GM13976 (cell line): Measurements from ENCODE around the gene DTX3L.

Experiments
- DNase-seq: peaks from one replicate; pipeline ENCODE4 v3.0.0; 2012; ENCODE audit warnings: low spot score
- in situ Hi-C: fragments of 300-500 bp; cut with MboI; formaldehyde crosslinking; loops from one replicate; pipeline ENCODE4 v1.12.0; 2022; ENCODE audit warnings: low sequenced_read_pairs, mixed read lengths, inconsistent platforms; ENCODE audit not compliant: unreplicated experiment
- TF ChIP-seq, protein P1 (sequence below): IDR thresholded peaks from 2 replicates; pipeline ENCODE4 v1.5.1; 2012; ENCODE audit warnings: borderline replicate concordance, mild to moderate bottlenecking; ENCODE audit not compliant: insufficient read depth; ENCODE audit errors: extremely low read depth, missing control alignments, control extremely low read depth

The DTX3L gene

GRCh38 chr3:122581622-122582021, 17.5 kb downstream of the DTX3L start:
- no peak for DNase-seq
- TF ChIP-seq, protein P1, sequence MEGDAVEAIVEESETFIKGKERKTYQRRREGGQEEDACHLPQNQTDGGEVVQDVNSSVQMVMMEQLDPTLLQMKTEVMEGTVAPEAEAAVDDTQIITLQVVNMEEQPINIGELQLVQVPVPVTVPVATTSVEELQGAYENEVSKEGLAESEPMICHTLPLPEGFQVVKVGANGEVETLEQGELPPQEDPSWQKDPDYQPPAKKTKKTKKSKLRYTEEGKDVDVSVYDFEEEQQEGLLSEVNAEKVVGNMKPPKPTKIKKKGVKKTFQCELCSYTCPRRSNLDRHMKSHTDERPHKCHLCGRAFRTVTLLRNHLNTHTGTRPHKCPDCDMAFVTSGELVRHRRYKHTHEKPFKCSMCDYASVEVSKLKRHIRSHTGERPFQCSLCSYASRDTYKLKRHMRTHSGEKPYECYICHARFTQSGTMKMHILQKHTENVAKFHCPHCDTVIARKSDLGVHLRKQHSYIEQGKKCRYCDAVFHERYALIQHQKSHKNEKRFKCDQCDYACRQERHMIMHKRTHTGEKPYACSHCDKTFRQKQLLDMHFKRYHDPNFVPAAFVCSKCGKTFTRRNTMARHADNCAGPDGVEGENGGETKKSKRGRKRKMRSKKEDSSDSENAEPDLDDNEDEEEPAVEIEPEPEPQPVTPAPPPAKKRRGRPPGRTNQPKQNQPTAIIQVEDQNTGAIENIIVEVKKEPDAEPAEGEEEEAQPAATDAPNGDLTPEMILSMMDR = no peak
- in situ Hi-C loops = no loop called here

DNA sequence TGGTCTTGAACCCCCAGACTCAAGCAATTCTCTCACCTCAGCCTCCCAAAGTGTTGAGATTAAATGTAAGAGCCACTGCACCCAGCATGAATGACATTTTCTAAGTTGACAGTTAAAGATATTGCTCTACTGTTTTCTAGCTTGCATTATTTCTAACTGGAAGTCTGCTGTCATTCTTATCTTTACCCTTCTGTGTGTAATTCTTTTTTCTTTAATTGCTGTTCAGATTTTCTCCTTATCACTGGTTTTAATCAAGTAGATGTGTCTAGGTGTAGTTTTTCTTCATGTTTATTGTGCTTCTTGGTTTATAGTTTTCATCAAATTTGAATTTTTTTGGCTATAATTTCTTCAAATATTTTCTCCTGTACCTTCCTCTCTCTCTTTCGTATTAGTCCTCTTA, 18.3 kb downstream of the DTX3L start:
- DNase-seq = no peak
- in situ Hi-C loops = no loop called here
- TF ChIP-seq, protein P1 = no peak

DNA sequence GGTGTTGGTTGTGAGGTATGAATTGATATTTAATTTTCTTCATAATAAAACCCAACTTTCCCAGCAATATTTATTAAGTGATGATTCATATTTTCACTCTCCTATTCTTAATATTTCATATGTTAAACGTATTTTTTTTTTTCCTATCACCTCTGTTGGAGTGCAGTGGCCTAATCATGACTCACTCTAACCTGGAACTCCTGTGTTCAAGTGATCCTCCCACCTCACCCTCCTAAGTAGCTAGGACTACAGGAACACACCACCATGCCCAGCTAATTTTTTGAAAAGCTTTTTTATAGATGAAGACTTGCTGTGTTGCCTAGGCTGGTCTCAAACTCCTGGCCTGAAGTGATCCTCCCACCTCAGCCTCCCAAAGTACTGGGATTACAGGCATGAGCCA, 22.0 kb downstream of the DTX3L start:
- no peak for DNase-seq
- TF ChIP-seq, protein P1 = no peak
- in situ Hi-C loops = no loop called here

DNA sequence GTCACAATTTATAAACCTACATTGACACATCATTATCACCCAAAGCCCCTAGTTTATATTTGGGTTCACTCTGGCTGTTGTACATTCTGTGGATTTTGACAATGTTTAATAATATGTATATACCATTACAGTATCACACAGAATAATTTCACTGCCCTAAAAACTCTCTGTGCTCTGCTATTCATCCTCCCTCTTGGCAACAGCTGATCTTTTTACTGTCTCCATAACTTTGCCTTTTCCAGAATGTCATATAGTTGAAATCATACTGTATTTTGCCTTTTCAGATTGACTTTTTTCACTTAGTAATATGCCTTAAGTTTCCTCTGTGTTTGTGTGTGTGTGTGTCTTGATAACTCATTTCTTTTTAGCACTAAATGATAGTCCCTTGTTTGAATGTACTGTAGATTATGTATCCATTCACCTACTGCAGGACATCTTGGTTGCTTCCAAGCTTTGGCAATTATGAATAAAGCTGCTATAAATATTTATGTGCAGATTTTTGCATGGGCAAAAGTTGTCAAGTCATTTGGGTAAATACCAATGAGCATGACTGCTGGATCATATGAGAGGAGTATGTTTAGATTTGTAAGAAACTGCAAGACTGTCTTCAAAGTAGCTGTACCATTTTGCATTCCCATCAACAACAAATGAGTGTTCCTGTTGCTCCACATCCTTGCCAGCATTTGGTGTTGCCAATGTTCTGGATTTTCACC, 22.8 kb downstream of the DTX3L start:
- in situ Hi-C loops = no loop called here
- TF ChIP-seq, protein P1 = no peak
- no peak for DNase-seq

GRCh38 chr3:122587572-122587971, 23.4 kb downstream of the DTX3L start:
- in situ Hi-C loops = no loop called here
- TF ChIP-seq, protein P1 = no peak
- DNase-seq = no peak

DNA sequence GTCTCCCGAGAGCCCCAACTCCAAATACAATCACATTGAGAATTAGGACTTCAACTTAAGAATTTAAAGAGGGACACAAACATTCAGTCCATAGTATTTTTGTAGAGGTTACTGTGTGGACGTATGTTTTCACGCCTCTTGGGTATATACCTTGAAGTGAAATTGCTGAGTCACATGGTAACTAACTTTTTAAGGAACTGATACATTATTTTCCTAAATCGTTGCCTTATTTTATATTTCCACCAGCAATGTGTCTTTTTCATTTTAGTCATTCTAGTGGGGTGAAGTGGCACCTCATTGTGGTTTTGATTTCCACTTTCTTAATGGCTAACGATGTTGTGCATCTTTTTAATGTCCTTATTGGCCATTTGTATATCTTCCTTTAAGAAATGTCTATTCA, 25.2 kb downstream of the DTX3L start:
- in situ Hi-C loops = no loop called here
- TF ChIP-seq, protein P1 = no peak
- no peak for DNase-seq
